Endothelial cell (in vitro differentiated cells): Measurements from ENCODE around the gene ANXA7. TPM values are rescaled to one million over a fixed set of nuclear protein-coding genes. Genes with fewer than 3 reads are reported as not detected.

Source experiments
- DNase-seq: peaks from one replicate; pipeline ENCODE4 v3.0.0; 2021; ENCODE audit warnings: low spot score
- H3K27ac Mint-ChIP-seq: one replicate; pipeline ENCODE4 v1.8.0; 2021; ENCODE audit warnings: mixed read lengths, inconsistent platforms; ENCODE audit not compliant: unreplicated experiment
- H3K27me3 Mint-ChIP-seq: one replicate; pipeline ENCODE4 v1.8.0; 2021; ENCODE audit warnings: mild to moderate bottlenecking, moderate library complexity, mixed read lengths, inconsistent platforms; ENCODE audit not compliant: unreplicated experiment
- H3K36me3 Mint-ChIP-seq: one replicate; pipeline ENCODE4 v1.8.0; 2021; ENCODE audit warnings: mild to moderate bottlenecking, low read depth, mixed read lengths, inconsistent platforms; ENCODE audit not compliant: unreplicated experiment
- H3K4me1 Mint-ChIP-seq: one replicate; pipeline ENCODE4 v1.8.0; 2021; ENCODE audit warnings: mild to moderate bottlenecking, mixed read lengths, inconsistent platforms; ENCODE audit not compliant: unreplicated experiment
- H3K4me3 Mint-ChIP-seq: one replicate; pipeline ENCODE4 v1.8.0; 2021; ENCODE audit warnings: mild to moderate bottlenecking, mixed read lengths, inconsistent platforms; ENCODE audit not compliant: unreplicated experiment
- H3K9me3 Mint-ChIP-seq: one replicate; pipeline ENCODE4 v1.8.0; 2021; ENCODE audit warnings: mixed read lengths, inconsistent platforms; ENCODE audit not compliant: unreplicated experiment
- total RNA-seq: library from RNA; stranded (reverse); fragmentation: NEBNext Ultra II Directional; extraction: Animal tissue kit (Norgen Biotek cat#: 25700); gene quantifications from one replicate; pipeline ENCODE4 v1.2.1, GENCODE V29; 2021; ENCODE audit not compliant: unreplicated experiment
- TF ChIP-seq, protein P1 (sequence below): fragments of 200-600 bp; sonication (generic); IDR thresholded peaks from one replicate; pipeline ENCODE4 v1.5.0; 2021; ENCODE audit warnings: antibody characterized with exemption; ENCODE audit not compliant: unreplicated experiment

ANXA7 gene
- total RNA-seq, 1 donor from 2014 or later = 92.6 TPM

DNA sequence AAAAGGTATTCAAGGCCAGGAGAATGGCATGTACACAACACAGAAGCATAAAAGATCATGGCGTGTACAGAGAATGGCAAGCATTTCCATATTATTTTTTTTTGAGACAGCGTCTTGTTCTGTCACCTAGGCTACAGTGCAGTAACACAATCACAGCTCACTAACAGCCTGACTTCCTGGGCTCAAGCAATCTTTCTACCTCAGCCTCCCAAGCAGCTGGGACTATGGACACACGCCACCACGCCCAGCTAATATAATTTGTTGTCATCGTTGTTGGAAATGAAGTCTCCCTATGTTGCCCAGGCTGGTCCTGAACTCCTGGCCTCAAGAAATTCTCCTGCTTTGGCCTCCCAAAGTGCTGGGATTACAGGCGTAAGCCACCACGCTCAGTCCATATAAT is 27.3 kb downstream of the ANXA7 start:
- Mint-ChIP-seq H3K9me3 (no peaks in the 10 kb centered on the region), H3K4me3 (no peak overlapping the region), H3K4me1 (no peaks in the 10 kb centered on the region), H3K27me3 (no peaks in the 10 kb centered on the region), H3K27ac (no peak overlapping the region), H3K36me3 (peaks cover 31% of the 10 kb centered on the region)
- DNase-seq = no peak
- TF ChIP-seq, protein P1, sequence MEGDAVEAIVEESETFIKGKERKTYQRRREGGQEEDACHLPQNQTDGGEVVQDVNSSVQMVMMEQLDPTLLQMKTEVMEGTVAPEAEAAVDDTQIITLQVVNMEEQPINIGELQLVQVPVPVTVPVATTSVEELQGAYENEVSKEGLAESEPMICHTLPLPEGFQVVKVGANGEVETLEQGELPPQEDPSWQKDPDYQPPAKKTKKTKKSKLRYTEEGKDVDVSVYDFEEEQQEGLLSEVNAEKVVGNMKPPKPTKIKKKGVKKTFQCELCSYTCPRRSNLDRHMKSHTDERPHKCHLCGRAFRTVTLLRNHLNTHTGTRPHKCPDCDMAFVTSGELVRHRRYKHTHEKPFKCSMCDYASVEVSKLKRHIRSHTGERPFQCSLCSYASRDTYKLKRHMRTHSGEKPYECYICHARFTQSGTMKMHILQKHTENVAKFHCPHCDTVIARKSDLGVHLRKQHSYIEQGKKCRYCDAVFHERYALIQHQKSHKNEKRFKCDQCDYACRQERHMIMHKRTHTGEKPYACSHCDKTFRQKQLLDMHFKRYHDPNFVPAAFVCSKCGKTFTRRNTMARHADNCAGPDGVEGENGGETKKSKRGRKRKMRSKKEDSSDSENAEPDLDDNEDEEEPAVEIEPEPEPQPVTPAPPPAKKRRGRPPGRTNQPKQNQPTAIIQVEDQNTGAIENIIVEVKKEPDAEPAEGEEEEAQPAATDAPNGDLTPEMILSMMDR = no peak

DNA sequence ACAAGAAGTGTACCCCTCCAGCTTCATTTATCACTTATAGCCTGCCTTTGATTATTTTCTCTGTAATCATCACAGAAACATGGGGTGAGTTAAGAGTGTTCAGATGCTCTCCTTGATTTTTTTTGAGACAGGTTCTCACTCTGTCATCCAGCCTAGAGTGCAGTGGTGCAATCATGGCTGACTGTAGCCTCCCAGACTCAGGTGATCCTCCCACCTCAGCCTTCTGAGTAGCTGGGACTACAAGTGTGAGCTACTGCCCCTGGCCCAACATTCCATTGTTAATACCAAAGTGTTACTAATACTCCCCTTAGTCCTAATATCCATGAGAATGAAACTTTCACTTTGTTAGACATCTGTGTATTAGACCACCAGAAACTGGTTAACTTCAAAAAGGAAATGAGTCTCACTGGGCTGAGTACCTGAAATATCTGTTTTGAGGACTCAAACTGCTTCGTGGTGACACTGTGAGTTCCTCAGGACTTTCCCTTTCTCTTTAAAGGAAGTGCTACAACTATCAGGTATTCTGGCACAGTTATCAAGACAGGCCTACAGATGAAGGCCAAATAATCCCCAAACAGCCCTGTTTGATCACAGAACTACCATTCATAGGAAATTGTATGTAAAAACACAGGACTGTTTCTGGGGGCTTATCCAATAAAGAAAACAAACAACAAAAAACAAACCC is 34.7 kb downstream of the ANXA7 start:
- Mint-ChIP-seq H3K4me1 (no peaks in the 10 kb centered on the region), H3K9me3 (no peaks in the 10 kb centered on the region), H3K27ac (no peak overlapping the region), H3K27me3 (no peaks in the 10 kb centered on the region), H3K36me3 (peaks cover 32% of the 10 kb centered on the region), H3K4me3 (no peak overlapping the region)
- DNase-seq = no peak
- TF ChIP-seq, protein P1 = no peak

- no peak overlapping the region for H3K4me3 Mint-ChIP-seq
- no peaks in the 10 kb centered on the region for H3K27me3 Mint-ChIP-seq
- no peaks in the 10 kb centered on the region for H3K9me3 Mint-ChIP-seq
- DNase-seq = no peak
- TF ChIP-seq, protein P1 = no peak
- H3K27ac Mint-ChIP-seq = peak overlapping the region; percentile 32
- no peaks in the 10 kb centered on the region for H3K4me1 Mint-ChIP-seq
- H3K36me3 Mint-ChIP-seq = peaks cover 19% of the 10 kb centered on the region
These were observed 37.2 kb downstream of the ANXA7 start for GRCh38 chr10:73376679-73377078.

GRCh38 chr10:73368238-73368637 is 45.6 kb downstream of the ANXA7 start:
- H3K27me3 Mint-ChIP-seq = no peaks in the 10 kb centered on the region
- no peaks in the 10 kb centered on the region for H3K9me3 Mint-ChIP-seq
- no peak overlapping the region for H3K4me3 Mint-ChIP-seq
- no peak for DNase-seq
- peaks cover 24% of the 10 kb centered on the region for H3K36me3 Mint-ChIP-seq
- H3K4me1 Mint-ChIP-seq = no peaks in the 10 kb centered on the region
- H3K27ac Mint-ChIP-seq = no peak overlapping the region
- TF ChIP-seq, protein P1 = no peak

DNA sequence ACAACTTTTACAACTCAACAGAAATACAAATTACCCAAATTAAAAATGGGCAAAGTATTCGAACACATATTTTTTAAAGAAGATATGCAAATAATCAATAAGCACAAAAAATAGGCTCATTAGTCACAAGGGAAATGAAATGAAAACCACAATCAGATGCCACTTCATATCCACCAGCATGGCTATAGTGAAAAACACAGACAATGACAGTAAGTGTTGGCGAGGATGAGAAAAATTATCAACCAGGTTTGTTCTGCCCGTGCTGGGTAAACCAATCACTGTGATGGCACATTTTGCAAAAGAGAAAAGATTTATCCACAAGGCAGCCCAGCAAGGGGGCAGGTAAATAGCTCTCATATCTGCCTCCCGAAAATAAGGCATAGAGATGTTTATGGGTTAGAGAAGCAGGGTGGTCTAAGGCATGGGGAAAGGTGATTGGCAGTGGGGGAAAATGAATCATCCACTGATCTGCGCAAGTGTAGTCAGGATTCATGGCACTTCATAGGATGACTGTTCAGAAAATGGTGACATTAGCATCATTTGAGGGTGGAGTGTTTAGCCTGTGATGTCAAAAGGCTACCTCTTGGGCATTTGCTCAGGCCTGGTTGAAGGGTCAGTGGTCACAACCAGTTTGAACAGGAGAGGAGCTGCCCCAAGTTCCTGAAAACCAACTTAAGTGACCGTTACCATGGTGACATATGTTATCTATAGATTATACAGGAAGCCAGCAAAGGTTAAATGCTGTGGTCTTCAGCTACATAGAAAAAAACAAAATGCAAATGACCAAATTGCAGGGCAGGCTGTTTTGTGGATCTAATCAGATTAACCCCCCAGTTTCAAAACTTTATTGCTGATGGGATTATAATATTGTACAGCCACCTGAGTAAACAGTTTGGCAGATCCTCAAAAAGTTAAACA is 47.2 kb downstream of the ANXA7 start:
- peak overlapping the region; percentile 21 for H3K27ac Mint-ChIP-seq
- peaks cover 24% of the 10 kb centered on the region for H3K36me3 Mint-ChIP-seq
- no peaks in the 10 kb centered on the region for H3K9me3 Mint-ChIP-seq
- no peaks in the 10 kb centered on the region for H3K4me1 Mint-ChIP-seq
- no peaks in the 10 kb centered on the region for H3K27me3 Mint-ChIP-seq
- H3K4me3 Mint-ChIP-seq = no peak overlapping the region
- DNase-seq = no peak
- TF ChIP-seq, protein P1 = no peak
